DND-41 (cell line): ENCODE data around the gene MCC.

ENCODE experiments used
- ATAC-seq: fragments of 200-7000 bp; cut with Tn5 transposase; 3 replicates; pipeline ENCODE4 v1.9.1; 2021; ENCODE audit warnings: low read depth; ENCODE audit not compliant: insufficient read depth
- DNase-seq: peaks from one replicate; pipeline ENCODE4 v3.0.0-alpha.2; 2020
- H2AFZ ChIP-seq: 2 replicates; pipeline ENCODE4 v1.6.0; 2012; ENCODE audit warnings: low read depth, low read length
- H3K27ac ChIP-seq: 2 replicates; pipeline ENCODE4 v1.5.1; 2012; ENCODE audit warnings: low read length, inconsistent platforms
- H3K27me3 ChIP-seq: fragments of 200-600 bp; sonication (generic); 2 replicates; pipeline ENCODE4 v1.6.0; 2012; ENCODE audit warnings: low read length, mild to moderate bottlenecking, inconsistent platforms; ENCODE audit not compliant: insufficient read depth, poor library complexity
- H3K36me3 ChIP-seq: 2 replicates; pipeline ENCODE4 v1.5.1; 2012; ENCODE audit warnings: low read length, inconsistent platforms; ENCODE audit not compliant: insufficient read depth
- H3K4me1 ChIP-seq: 2 replicates; pipeline ENCODE4 v1.5.1; 2012; ENCODE audit warnings: mild to moderate bottlenecking, low read length; ENCODE audit not compliant: insufficient read depth
- H3K4me2 ChIP-seq: 2 replicates; pipeline ENCODE4 v1.6.0; 2012; ENCODE audit warnings: mild to moderate bottlenecking, moderate library complexity, low read length, inconsistent platforms; ENCODE audit not compliant: insufficient read depth
- H3K4me3 ChIP-seq, 2 experiments: fragments of 200-600 bp in 1 of 2; shearing (Covaris generic) in 1 of 2; 2 replicates each; pipeline ENCODE4 v1.5.1; 2012 to 2016; ENCODE audit warnings: inconsistent platforms in 2 of 2, low read length in 2 of 2, mild to moderate bottlenecking in 2 of 2, low read depth in 1 of 2, moderate library complexity in 1 of 2
- H3K79me2 ChIP-seq: 2 replicates; pipeline ENCODE4 v1.6.0; 2012; ENCODE audit warnings: low read length, inconsistent platforms; ENCODE audit not compliant: insufficient read depth
- H3K9ac ChIP-seq: 2 replicates; pipeline ENCODE4 v1.6.0; 2012; ENCODE audit warnings: low read depth, mild to moderate bottlenecking, inconsistent platforms, low read length, moderate library complexity
- H3K9me3 ChIP-seq: 2 replicates; pipeline ENCODE4 v1.5.1; 2012; ENCODE audit warnings: low read length, moderate library complexity, mild to moderate bottlenecking, inconsistent platforms; ENCODE audit not compliant: insufficient read depth, severe bottlenecking
- H4K20me1 ChIP-seq: 2 replicates; pipeline ENCODE4 v1.6.0; 2012; ENCODE audit warnings: low read length; ENCODE audit not compliant: insufficient read depth
- CTCF ChIP-seq: IDR thresholded peaks from 2 replicates; pipeline ENCODE4 v1.5.1; 2012; ENCODE audit warnings: borderline replicate concordance, low read length, moderate library complexity, mild to moderate bottlenecking; ENCODE audit not compliant: poor library complexity, severe bottlenecking; ENCODE audit errors: extremely low read depth
- EZH2 ChIP-seq: IDR thresholded peaks from 3 replicates; pipeline ENCODE4 v1.6.1; 2012; ENCODE audit warnings: borderline replicate concordance, low read depth, mild to moderate bottlenecking, moderate library complexity, low read length, inconsistent platforms; ENCODE audit not compliant: severe bottlenecking

Gene MCC

GRCh38 chr5:112996830-112997374, 491.4 kb downstream of the MCC start:
- H3K79me2 ChIP-seq, result peaks cover 74% of the 10 kb centered on the region
- H3K36me3 ChIP-seq, result peaks cover 88% of the 10 kb centered on the region
- H3K4me3 ChIP-seq, result no peak overlapping the region

GRCh38 chr5:112995764-112996618, 492.3 kb downstream of the MCC start:
- H3K27me3 ChIP-seq, result no peaks in the 10 kb centered on the region
- H3K36me3 ChIP-seq, result peaks cover 79% of the 10 kb centered on the region
- H3K9me3 ChIP-seq, result no peaks in the 10 kb centered on the region
- no peak for TF ChIP-seq EZH2
- TF ChIP-seq CTCF, result peak; percentile 97
- H2AFZ ChIP-seq, result no peak overlapping the region
- 0 out of 2 replicates have a peak, but pooled peaks cover 4% of the 10 kb centered on the region for H4K20me1 ChIP-seq
- 0 out of 2 replicates have a peak overlapping the region, but pooled peaks have one; percentile 0 for H3K4me2 ChIP-seq
- peaks cover 80% of the 10 kb centered on the region for H3K79me2 ChIP-seq
- H3K4me3 ChIP-seq, result no peak overlapping the region
- ATAC-seq (peak; percentile 88), DNase-seq (peak; percentile 75)
- H3K27ac ChIP-seq, result peak overlapping the region; percentile 60
- peaks cover 9% of the 10 kb centered on the region for H3K4me1 ChIP-seq
- H3K9ac ChIP-seq, result no peak overlapping the region

More at GRCh38 chr5:112996830-112997374, 491.4 kb downstream of the MCC start:
- Histone ChIP-seq H3K4me1 (peaks cover 9% of the 10 kb centered on the region), H3K9ac (no peak overlapping the region), H4K20me1 (0 out of 2 replicates have a peak, but pooled peaks cover 4% of the 10 kb centered on the region), H2AFZ (no peak overlapping the region), H3K4me2 (no peak overlapping the region), H3K9me3 (no peaks in the 10 kb centered on the region), H3K27me3 (no peaks in the 10 kb centered on the region), H3K27ac (peak overlapping the region; percentile 60)
- TF ChIP-seq CTCF (no peak), EZH2 (no peak)
- no peak for DNase-seq
- no peak for ATAC-seq

GRCh38 chr5:112986224-112986623, 502.0 kb downstream of the MCC start:
- H3K9ac ChIP-seq, result no peak overlapping the region
- no peaks in the 10 kb centered on the region for H3K9me3 ChIP-seq
- H2AFZ ChIP-seq, result no peak overlapping the region
- H3K36me3 ChIP-seq, result peaks cover 66% of the 10 kb centered on the region
- no peak overlapping the region for H3K4me2 ChIP-seq
- DNase-seq (no peak), ATAC-seq (no peak)
- H3K4me3 ChIP-seq, result no peak overlapping the region
- no peaks in the 10 kb centered on the region for H3K27me3 ChIP-seq
- H3K79me2 ChIP-seq, result peaks cover 98% of the 10 kb centered on the region
- peaks cover 58% of the 10 kb centered on the region for H4K20me1 ChIP-seq
- no peak overlapping the region for H3K27ac ChIP-seq
- no peak for TF ChIP-seq EZH2
- TF ChIP-seq CTCF, result no peak
- H3K4me1 ChIP-seq, result peaks cover 11% of the 10 kb centered on the region; the same call in 1 of the 2 replicates
